Measurements from ENCODE around the gene PKNOX2.

The PKNOX2 gene

GRCh38 chr11:125313271-125314219 is 149.0 kb downstream of the PKNOX2 start:
- DNase-seq (ENCODE audit: low read depth in 2 of 2) = no peak

- DNase-seq (ENCODE audit: low read depth in 2 of 2) = no peak
Observed at GRCh38 chr11:125314276-125315078, 149.9 kb downstream of the PKNOX2 start.

- no peak for DNase-seq (ENCODE audit: low read depth in 2 of 2)
Observed at GRCh38 chr11:125315079-125315740, 150.7 kb downstream of the PKNOX2 start.

GRCh38 chr11:125317416-125317815 is 152.9 kb downstream of the PKNOX2 start:
- DNase-seq (ENCODE audit: low read depth in 2 of 2) = no peak

- no peak for DNase-seq (ENCODE audit: low read depth in 2 of 2)
Observed at GRCh38 chr11:125319649-125320048, 155.1 kb downstream of the PKNOX2 start.

GRCh38 chr11:125320347-125321076 is 156.0 kb downstream of the PKNOX2 start:
- no peak for DNase-seq (ENCODE audit: low read depth in 2 of 2)

GRCh38 chr11:125322289-125322688 is 157.7 kb downstream of the PKNOX2 start:
- no peak for DNase-seq (ENCODE audit: low read depth in 2 of 2)

- no peak for DNase-seq (ENCODE audit: low read depth in 2 of 2)
Observed at GRCh38 chr11:125325196-125325595, 160.6 kb downstream of the PKNOX2 start.

GRCh38 chr11:125326126-125326525 is 161.6 kb downstream of the PKNOX2 start:
- DNase-seq (ENCODE audit: low read depth in 2 of 2) = no peak

- no peak for DNase-seq (ENCODE audit: low read depth in 2 of 2)
Observed at GRCh38 chr11:125327518-125328224, 163.1 kb downstream of the PKNOX2 start.

GRCh38 chr11:125328225-125328580 is 163.7 kb downstream of the PKNOX2 start:
- DNase-seq (ENCODE audit: low read depth in 2 of 2) = no peak

GRCh38 chr11:125329786-125330185 is 165.2 kb downstream of the PKNOX2 start:
- no peak for DNase-seq (ENCODE audit: low read depth in 2 of 2)

GRCh38 chr11:125330462-125331325 is 166.1 kb downstream of the PKNOX2 start:
- DNase-seq (ENCODE audit: low read depth in 2 of 2) = no peak

- DNase-seq (ENCODE audit: low read depth in 2 of 2) = no peak
Observed at GRCh38 chr11:125331357-125332035, 166.9 kb downstream of the PKNOX2 start.

- no peak for DNase-seq (ENCODE audit: low read depth in 2 of 2)
Observed at GRCh38 chr11:125332821-125333220, 168.3 kb downstream of the PKNOX2 start.

- no peak for DNase-seq (ENCODE audit: low read depth in 2 of 2)
Observed at GRCh38 chr11:125333354-125334073, 169.0 kb downstream of the PKNOX2 start.

GRCh38 chr11:125335106-125335505 is 170.6 kb downstream of the PKNOX2 start:
- no peak for DNase-seq (ENCODE audit: low read depth in 2 of 2)
